H9 (cell line): Measurements from ENCODE around the gene CFAP97D2. TPM values are rescaled to one million over a fixed set of nuclear protein-coding genes. Genes with fewer than 3 reads are reported as not detected.

Experiments
- DNase-seq: peaks from one replicate; pipeline ENCODE4 v3.0.0-alpha.2; 2017
- H2AFZ ChIP-seq: one replicate; pipeline ENCODE4 v1.6.1; 2013; ENCODE audit warnings: mild to moderate bottlenecking, low read length, control low read depth, moderate library complexity
- H2AK5ac ChIP-seq: 2 replicates; pipeline ENCODE4 v1.6.1; 2013; ENCODE audit warnings: low read length, control low read depth, mixed read lengths; ENCODE audit not compliant: insufficient read length
- H2BK120ac ChIP-seq: one replicate; pipeline ENCODE4 v1.6.1; 2013; ENCODE audit warnings: low read depth, mild to moderate bottlenecking, low read length, control low read depth, inconsistent platforms; ENCODE audit not compliant: poor library complexity, severe bottlenecking
- H2BK12ac ChIP-seq: 2 replicates; pipeline ENCODE4 v1.6.1; 2013; ENCODE audit warnings: low read length, control low read depth, mixed read lengths, low read depth; ENCODE audit not compliant: insufficient read length
- H2BK15ac ChIP-seq: 2 replicates; pipeline ENCODE4 v1.6.1; 2013; ENCODE audit warnings: low read depth, low read length, control low read depth
- H2BK20ac ChIP-seq: one replicate; pipeline ENCODE4 v1.6.1; 2013; ENCODE audit warnings: low read depth, mild to moderate bottlenecking, low read length, control low read depth, inconsistent platforms; ENCODE audit not compliant: poor library complexity, severe bottlenecking
- H2BK5ac ChIP-seq: 2 replicates; pipeline ENCODE4 v1.6.1; 2013; ENCODE audit warnings: low read length, control low read depth, mixed read lengths; ENCODE audit not compliant: insufficient read length
- H3K14ac ChIP-seq: 2 replicates; pipeline ENCODE4 v1.6.1; 2013; ENCODE audit warnings: low read length, control low read depth; ENCODE audit not compliant: insufficient read depth
- H3K18ac ChIP-seq: 2 replicates; pipeline ENCODE4 v1.6.1; 2013; ENCODE audit warnings: low read depth, mild to moderate bottlenecking, mixed read lengths, low read length, control low read depth; ENCODE audit not compliant: insufficient read length
- H3K23ac ChIP-seq: 2 replicates; pipeline ENCODE4 v1.6.1; 2013; ENCODE audit warnings: low read length, control low read depth, mixed read lengths, low read depth; ENCODE audit not compliant: insufficient read length
- H3K23me2 ChIP-seq: 2 replicates; pipeline ENCODE4 v1.6.1; 2013; ENCODE audit warnings: low read depth, mild to moderate bottlenecking, mixed read lengths, low read length, control low read depth; ENCODE audit not compliant: insufficient read length, poor library complexity, severe bottlenecking
- H3K27ac ChIP-seq: 2 replicates; pipeline ENCODE4 v1.5.1; 2013; ENCODE audit warnings: low read length, control low read depth, mixed read lengths, low read depth; ENCODE audit not compliant: insufficient read length
- H3K27me3 ChIP-seq: 2 replicates; pipeline ENCODE4 v1.6.1; 2013; ENCODE audit warnings: low read length, control low read depth, inconsistent platforms; ENCODE audit not compliant: insufficient read depth
- H3K4ac ChIP-seq: 2 replicates; pipeline ENCODE4 v1.6.1; 2013; ENCODE audit warnings: low read depth, mild to moderate bottlenecking, control low read depth, inconsistent platforms, low read length, moderate library complexity
- H3K4me1 ChIP-seq: 2 replicates; pipeline ENCODE4 v1.6.1; 2013; ENCODE audit warnings: low read length, control low read depth, inconsistent platforms; ENCODE audit not compliant: insufficient read depth
- H3K4me2 ChIP-seq: 2 replicates; pipeline ENCODE4 v1.6.1; 2013; ENCODE audit warnings: low read length, control low read depth, mixed read lengths; ENCODE audit not compliant: insufficient read length, insufficient read depth
- H3K56ac ChIP-seq: 2 replicates; pipeline ENCODE4 v1.6.1; 2013; ENCODE audit warnings: low read depth, mild to moderate bottlenecking, mixed read lengths, low read length, control low read depth; ENCODE audit not compliant: insufficient read length
- H3K79me1 ChIP-seq: 2 replicates; pipeline ENCODE4 v1.6.1; 2013; ENCODE audit warnings: low read depth, mild to moderate bottlenecking, moderate library complexity, low read length, control low read depth, inconsistent platforms; ENCODE audit not compliant: insufficient read depth, poor library complexity, severe bottlenecking
- H3K79me2 ChIP-seq: 2 replicates; pipeline ENCODE4 v1.6.1; 2013; ENCODE audit warnings: low read length, control low read depth, inconsistent platforms; ENCODE audit not compliant: insufficient read depth
- H3K9ac ChIP-seq: 2 replicates; pipeline ENCODE4 v1.6.1; 2013; ENCODE audit warnings: low read length, control low read depth, mixed read lengths; ENCODE audit not compliant: insufficient read length; ENCODE audit errors: extremely low read depth
- H3K9me3 ChIP-seq: one replicate; pipeline ENCODE4 v1.6.1; 2013; ENCODE audit warnings: low read depth, low read length, inconsistent platforms; ENCODE audit not compliant: control insufficient read depth
- H3T11ph ChIP-seq: one replicate; pipeline ENCODE4 v1.6.1; 2013; ENCODE audit warnings: mild to moderate bottlenecking, low read length, control low read depth, inconsistent platforms
- H4K20me1 ChIP-seq: one replicate; pipeline ENCODE4 v1.6.1; 2013; ENCODE audit not compliant: control insufficient read depth, insufficient read length, insufficient read depth
- H4K5ac ChIP-seq: 2 replicates; pipeline ENCODE4 v1.6.1; 2013; ENCODE audit warnings: low read depth, mild to moderate bottlenecking, mixed read lengths, low read length, control low read depth; ENCODE audit not compliant: insufficient read length
- H4K8ac ChIP-seq: replicated peaks from 2 replicates; pipeline ENCODE4 v1.6.1; 2013; ENCODE audit warnings: low read length, control low read depth, mixed read lengths, low read depth; ENCODE audit not compliant: insufficient read length
- H4K91ac ChIP-seq: 2 replicates; pipeline ENCODE4 v1.6.1; 2013; ENCODE audit warnings: low read depth, mild to moderate bottlenecking, moderate library complexity, mixed read lengths, low read length, control low read depth; ENCODE audit not compliant: insufficient read length
- H3K27ac Mint-ChIP-seq, 3 experiments: 2 replicates in 2 of 3; 3 replicates in 1 of 3; pipeline ENCODE4 v1.8.0; 2020 to 2021; ENCODE audit warnings: mixed read lengths in 3 of 3, mild to moderate bottlenecking in 1 of 3, moderate library complexity in 1 of 3
- H3K27me3 Mint-ChIP-seq: 2 replicates; pipeline ENCODE4 v1.8.0; 2021; ENCODE audit warnings: low read depth, mild to moderate bottlenecking, moderate library complexity, mixed read lengths
- H3K36me3 Mint-ChIP-seq, 3 experiments: 2 replicates in 2 of 3; 3 replicates in 1 of 3; pipeline ENCODE4 v1.8.0; 2020 to 2021; ENCODE audit warnings: low read depth in 3 of 3, mixed read lengths in 3 of 3; ENCODE audit not compliant: insufficient read depth in 1 of 3
- H3K4me1 Mint-ChIP-seq, 2 experiments: 2 replicates each; pipeline ENCODE4 v1.8.0; 2020; ENCODE audit warnings: mixed read lengths in 2 of 2
- H3K4me3 Mint-ChIP-seq, 2 experiments: 2 replicates in 1 of 2; 3 replicates in 1 of 2; pipeline ENCODE4 v1.8.0; 2020 to 2021; ENCODE audit warnings: mild to moderate bottlenecking in 2 of 2, mixed read lengths in 2 of 2, moderate library complexity in 1 of 2
- H3K9me3 Mint-ChIP-seq, 2 experiments: 2 replicates in 1 of 2; 3 replicates in 1 of 2; pipeline ENCODE4 v1.8.0; 2020; ENCODE audit warnings: mild to moderate bottlenecking in 2 of 2, mixed read lengths in 2 of 2, moderate library complexity in 1 of 2
- CTCF ChIP-seq: fragments of 200-600 bp; sonication (generic); conservative IDR thresholded peaks from 3 replicates; pipeline ENCODE4 v1.8.0; 2021; ENCODE audit warnings: antibody characterized with exemption, mild to moderate bottlenecking
- WGBS: extraction: QIAGEN DNeasy Blood & Tissue Kit; methylation state at CpG from one replicate; pipeline ENCODE4 v1.1.7; 2013; ENCODE audit warnings: missing lambda C conversion rate, low lambda C conversion rate, mixed read lengths; ENCODE audit not compliant: insufficient read length; ENCODE audit errors: extremely low coverage; 5-methylcytosine and 5-hydroxymethylcytosine counted together
- microRNA-seq: library from miRNA; unstranded; fragments of <30 nt; microRNA quantifications from one replicate; pipeline ENCODE4, GENCODE V29; 2020; ENCODE audit warnings: borderline microRNAs expressed
- total RNA-seq: library from RNA; stranded (reverse); gene quantifications from 2 replicates; pipeline ENCODE4 v1.2.1, GENCODE V29; 2021

The CFAP97D2 gene
- total RNA-seq, 1 experiment from 2014 or later, result not detected

GRCh38 chr13:114269281-114269770 is 90.3 kb downstream of the CFAP97D2 start:
- Histone ChIP-seq H3K9me3 (no peaks in the 10 kb centered on the region), H3K79me1 (no peaks in the 10 kb centered on the region), H3K27me3 (no peaks in the 10 kb centered on the region), H4K8ac (no peak overlapping the region), H2BK15ac (no peak overlapping the region), H3K18ac (no peak overlapping the region), H3K79me2 (no peaks in the 10 kb centered on the region), H2BK5ac (no peak overlapping the region), H4K20me1 (no peaks in the 10 kb centered on the region), H3K9ac (no peak overlapping the region), H4K91ac (no peak overlapping the region), H2BK12ac (no peak overlapping the region), H3T11ph (no peak overlapping the region), H2BK20ac (no peak overlapping the region), H3K14ac (no peak overlapping the region), H3K56ac (no peak overlapping the region), H3K27ac (no peak overlapping the region), H3K4me1 (no peaks in the 10 kb centered on the region), H3K4ac (no peak overlapping the region), H2AK5ac (no peak overlapping the region), H3K23ac (no peak overlapping the region), H2AFZ (no peak overlapping the region), H3K23me2 (no peaks in the 10 kb centered on the region), H4K5ac (no peak overlapping the region), H2BK120ac (no peak overlapping the region), H3K4me2 (no peak overlapping the region)
- H3K27me3 Mint-ChIP-seq, result no peaks in the 10 kb centered on the region; the same call in 1 of the 2 replicates
- DNase-seq, result no peak
- H3K27ac Mint-ChIP-seq, result peak overlapping the region in 1 of 3 experiments; percentile 4; a peak in 1 of 7 replicates
- H3K9me3 Mint-ChIP-seq, result no peaks in the 10 kb centered on the region
- no peak overlapping the region for H3K4me3 Mint-ChIP-seq
- no CpG with 5 or more reads among the region's 4 CpGs for WGBS
- H3K36me3 Mint-ChIP-seq, result peaks cover 52 to 80% (median 76%) of the 10 kb centered on the region in 3 experiments
- TF ChIP-seq CTCF, result no peak
- no peaks in the 10 kb centered on the region for H3K4me1 Mint-ChIP-seq

Small RNA genes lying within 50 kb of the gene (microRNA-seq; reads per million reads assigned to microRNA genes)
- gene MIR548AR, result not detected

Other genes starting within 250 kb of the CFAP97D2 start
- gene C13orf46, start 205.2 kb upstream of the CFAP97D2 start, total RNA-seq, result 0.15 and 0.55 TPM in 2 replicates
- gene RASA3, start 46.6 kb upstream of the CFAP97D2 start, total RNA-seq, result 11.7 and 12.3 TPM in 2 replicates
- 86.9 and 91.9 TPM in 2 replicates for gene CDC16, start 55.6 kb downstream of the CFAP97D2 start, total RNA-seq
- 81.8 and 85.0 TPM in 2 replicates for gene UPF3A, start 102.3 kb downstream of the CFAP97D2 start, total RNA-seq
- 57.8 and 62.1 TPM in 2 replicates for gene CHAMP1, start 135.2 kb downstream of the CFAP97D2 start, total RNA-seq